Astrocyte of the cerebellum (primary cell): ENCODE data around the gene PLCH2.

ENCODE experiments used
- DNase-seq: peaks from one replicate; pipeline ENCODE4 v3.0.0-alpha.2; 2011; ENCODE audit warnings: low read depth
- H3K4me3 ChIP-seq: 2 replicates; pipeline ENCODE4 v1.5.1; 2011; ENCODE audit warnings: mild to moderate bottlenecking, low read depth, low read length, moderate library complexity
- in situ Hi-C: cut with HindIII; loops from 2 replicates; pipeline ENCODE4 v1.10.0; 2017; ENCODE audit warnings: low sequenced_read_pairs
- TF ChIP-seq, protein P1 (sequence below): IDR thresholded peaks from 2 replicates; pipeline ENCODE4 v1.5.1; 2012; ENCODE audit warnings: low read length, low read depth, moderate library complexity, mild to moderate bottlenecking; ENCODE audit errors: missing control alignments

Gene PLCH2

GRCh38 chr1:2539312-2539907 is 63.3 kb downstream of the PLCH2 start:
- TF ChIP-seq, protein P1, sequence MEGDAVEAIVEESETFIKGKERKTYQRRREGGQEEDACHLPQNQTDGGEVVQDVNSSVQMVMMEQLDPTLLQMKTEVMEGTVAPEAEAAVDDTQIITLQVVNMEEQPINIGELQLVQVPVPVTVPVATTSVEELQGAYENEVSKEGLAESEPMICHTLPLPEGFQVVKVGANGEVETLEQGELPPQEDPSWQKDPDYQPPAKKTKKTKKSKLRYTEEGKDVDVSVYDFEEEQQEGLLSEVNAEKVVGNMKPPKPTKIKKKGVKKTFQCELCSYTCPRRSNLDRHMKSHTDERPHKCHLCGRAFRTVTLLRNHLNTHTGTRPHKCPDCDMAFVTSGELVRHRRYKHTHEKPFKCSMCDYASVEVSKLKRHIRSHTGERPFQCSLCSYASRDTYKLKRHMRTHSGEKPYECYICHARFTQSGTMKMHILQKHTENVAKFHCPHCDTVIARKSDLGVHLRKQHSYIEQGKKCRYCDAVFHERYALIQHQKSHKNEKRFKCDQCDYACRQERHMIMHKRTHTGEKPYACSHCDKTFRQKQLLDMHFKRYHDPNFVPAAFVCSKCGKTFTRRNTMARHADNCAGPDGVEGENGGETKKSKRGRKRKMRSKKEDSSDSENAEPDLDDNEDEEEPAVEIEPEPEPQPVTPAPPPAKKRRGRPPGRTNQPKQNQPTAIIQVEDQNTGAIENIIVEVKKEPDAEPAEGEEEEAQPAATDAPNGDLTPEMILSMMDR = peak; percentile 19
- H3K4me3 ChIP-seq = no peak overlapping the region
- DNase-seq = no peak
- in situ Hi-C loops = no loop called here

DNA sequence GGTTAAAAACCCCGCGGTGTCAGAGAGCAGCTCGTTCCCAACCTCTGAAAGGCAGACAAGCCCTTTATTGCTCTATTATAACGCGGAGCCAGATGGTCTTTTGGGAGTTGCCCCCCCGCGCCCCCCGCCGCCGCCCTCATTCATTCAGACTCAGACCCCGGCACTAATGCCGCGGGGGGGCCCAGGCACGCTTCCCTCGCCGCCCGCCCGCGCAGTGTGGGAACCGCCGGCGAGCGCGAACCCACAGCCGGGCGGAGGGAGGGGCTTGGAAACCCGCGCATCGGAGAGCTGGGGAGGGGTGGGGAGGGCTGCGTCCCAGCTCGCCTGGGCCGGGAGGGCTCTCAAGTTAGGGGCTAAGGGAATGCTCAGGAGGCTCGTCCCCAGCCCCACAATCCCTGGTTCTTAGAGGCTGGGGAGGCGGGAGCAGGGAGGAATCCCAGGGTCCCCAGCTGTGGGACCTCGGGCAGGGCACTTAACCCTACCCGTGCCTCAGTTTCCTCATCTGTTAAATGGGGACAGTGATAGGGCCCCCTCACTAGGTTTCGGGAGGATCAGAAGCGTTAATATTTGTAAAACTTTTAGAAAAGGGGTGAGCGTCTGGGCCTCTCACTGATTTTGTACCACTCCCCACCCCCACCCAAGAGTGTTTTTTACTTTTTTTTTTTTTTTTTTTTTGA is 64.9 kb downstream of the PLCH2 start:
- in situ Hi-C loops = no loop called here
- no peak for DNase-seq
- TF ChIP-seq, protein P1 = no peak
- no peak overlapping the region for H3K4me3 ChIP-seq

GRCh38 chr1:2541619-2542245 is 65.6 kb downstream of the PLCH2 start:
- H3K4me3 ChIP-seq = no peak overlapping the region
- no peak for DNase-seq
- TF ChIP-seq, protein P1 = no peak
- in situ Hi-C loops = no loop called here

DNA sequence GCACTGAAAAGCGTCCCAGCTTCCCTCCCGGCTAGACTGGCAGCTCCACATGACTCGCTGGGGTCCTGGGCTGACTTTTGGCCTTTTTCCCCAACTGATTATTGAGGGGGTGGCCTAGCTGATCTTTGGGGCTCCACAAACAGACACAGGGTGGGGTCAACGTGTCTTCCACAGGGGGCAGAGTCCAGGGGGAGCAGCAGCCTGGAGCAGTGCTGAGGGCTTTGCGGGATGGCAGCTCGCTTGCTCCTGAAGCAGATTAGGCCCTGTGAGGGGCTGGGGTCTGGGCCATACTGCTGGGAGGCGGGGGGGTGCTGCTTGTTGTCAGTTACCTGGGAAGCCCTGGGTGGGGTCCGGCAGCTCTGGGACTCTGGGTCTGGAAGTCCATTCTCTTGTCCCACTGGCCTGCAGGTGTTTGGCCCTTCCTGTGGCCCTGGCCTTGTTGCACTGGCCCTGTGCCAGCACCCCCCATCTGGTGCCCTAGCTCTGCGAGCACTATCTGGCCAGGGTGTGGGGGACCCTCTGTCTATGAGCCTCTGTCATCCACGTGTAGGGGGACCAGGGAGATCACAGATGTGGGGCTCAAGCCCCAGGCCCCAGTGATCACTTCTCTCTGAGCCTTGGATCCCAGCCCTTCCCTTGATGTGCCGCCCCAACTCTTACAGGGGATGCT is 66.3 kb downstream of the PLCH2 start:
- TF ChIP-seq, protein P1 = no peak
- in situ Hi-C loops = no loop called here
- no peak for DNase-seq
- H3K4me3 ChIP-seq = no peak overlapping the region

DNA sequence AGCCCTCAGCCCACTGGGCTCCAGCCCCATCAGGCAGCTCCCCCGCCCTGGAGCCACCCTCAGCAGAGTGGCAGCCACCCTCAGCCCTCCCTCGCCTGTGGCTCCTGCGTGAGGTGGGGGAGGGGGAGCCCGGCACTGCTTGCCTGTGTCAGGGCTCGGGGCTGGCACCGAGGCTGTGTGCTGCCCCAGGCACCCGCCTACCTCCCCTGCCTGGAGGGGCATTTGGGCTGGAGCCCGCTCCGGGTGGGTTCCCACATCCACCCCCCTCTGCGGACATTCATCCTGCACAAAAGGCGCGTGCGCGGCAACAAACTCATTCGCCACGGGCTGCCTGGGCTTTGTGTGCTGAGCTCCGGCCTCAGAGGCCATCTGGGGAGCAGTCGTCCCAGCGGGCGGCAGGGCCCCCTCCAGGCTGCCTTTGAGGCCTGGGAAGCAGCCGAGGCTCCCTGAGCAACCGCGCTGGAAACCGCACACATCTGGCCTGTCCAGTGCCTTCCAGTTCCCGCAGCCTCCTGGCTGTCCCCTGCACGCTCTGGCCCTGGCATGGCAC is 67.5 kb downstream of the PLCH2 start:
- in situ Hi-C loops = no loop called here
- H3K4me3 ChIP-seq = no peak overlapping the region
- no peak for DNase-seq
- TF ChIP-seq, protein P1 = no peak
